Endothelial cell (in vitro differentiated cells): ENCODE data around the gene PRKCA. TPM values are rescaled to one million over a fixed set of nuclear protein-coding genes. Genes with fewer than 3 reads are reported as not detected.

Source experiments
- DNase-seq: peaks from one replicate; pipeline ENCODE4 v3.0.0; 2021; ENCODE audit warnings: low spot score
- H3K27ac Mint-ChIP-seq: one replicate; pipeline ENCODE4 v1.8.0; 2021; ENCODE audit warnings: mixed read lengths, inconsistent platforms; ENCODE audit not compliant: unreplicated experiment
- H3K27me3 Mint-ChIP-seq: one replicate; pipeline ENCODE4 v1.8.0; 2021; ENCODE audit warnings: mild to moderate bottlenecking, moderate library complexity, mixed read lengths, inconsistent platforms; ENCODE audit not compliant: unreplicated experiment
- H3K36me3 Mint-ChIP-seq: one replicate; pipeline ENCODE4 v1.8.0; 2021; ENCODE audit warnings: mild to moderate bottlenecking, low read depth, mixed read lengths, inconsistent platforms; ENCODE audit not compliant: unreplicated experiment
- H3K4me1 Mint-ChIP-seq: one replicate; pipeline ENCODE4 v1.8.0; 2021; ENCODE audit warnings: mild to moderate bottlenecking, mixed read lengths, inconsistent platforms; ENCODE audit not compliant: unreplicated experiment
- H3K4me3 Mint-ChIP-seq: one replicate; pipeline ENCODE4 v1.8.0; 2021; ENCODE audit warnings: mild to moderate bottlenecking, mixed read lengths, inconsistent platforms; ENCODE audit not compliant: unreplicated experiment
- H3K9me3 Mint-ChIP-seq: one replicate; pipeline ENCODE4 v1.8.0; 2021; ENCODE audit warnings: mixed read lengths, inconsistent platforms; ENCODE audit not compliant: unreplicated experiment
- CTCF ChIP-seq: fragments of 200-600 bp; sonication (generic); IDR thresholded peaks from one replicate; pipeline ENCODE4 v1.5.0; 2021; ENCODE audit warnings: antibody characterized with exemption; ENCODE audit not compliant: unreplicated experiment
- total RNA-seq: library from RNA; stranded (reverse); fragmentation: NEBNext Ultra II Directional; extraction: Animal tissue kit (Norgen Biotek cat#: 25700); gene quantifications from one replicate; pipeline ENCODE4 v1.2.1, GENCODE V29; 2021; ENCODE audit not compliant: unreplicated experiment

The PRKCA gene
- total RNA-seq, 1 donor from 2014 or later, result 2.1 TPM

GRCh38 chr17:66549731-66550207, 247.4 kb downstream of the PRKCA start:
- no peaks in the 10 kb centered on the region for H3K4me1 Mint-ChIP-seq

DNA sequence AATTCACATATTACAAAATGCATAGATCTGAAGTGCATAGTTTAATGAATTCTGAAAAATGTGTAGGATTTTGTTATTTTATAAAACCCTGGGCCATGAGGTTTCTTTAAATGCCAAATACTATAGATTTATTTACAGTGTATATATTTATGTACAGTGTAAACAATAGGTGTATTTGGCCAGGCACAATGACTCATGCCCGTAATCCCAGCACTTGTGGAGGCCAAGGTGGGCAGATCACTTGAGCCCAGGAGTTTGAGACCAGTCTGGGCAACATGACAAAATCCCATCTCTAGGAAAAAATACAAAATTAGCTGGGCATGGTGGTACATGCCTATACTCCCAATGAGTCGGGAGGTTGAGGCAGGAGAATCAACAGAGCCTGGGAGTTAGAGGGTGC, 249.4 kb downstream of the PRKCA start:
- no peaks in the 10 kb centered on the region for H3K27me3 Mint-ChIP-seq
- TF ChIP-seq CTCF, result no peak
- no peaks in the 10 kb centered on the region for H3K9me3 Mint-ChIP-seq
- H3K4me1 Mint-ChIP-seq, result no peaks in the 10 kb centered on the region
- no peaks in the 10 kb centered on the region for H3K36me3 Mint-ChIP-seq
- H3K27ac Mint-ChIP-seq, result no peak overlapping the region
- DNase-seq, result no peak
- H3K4me3 Mint-ChIP-seq, result no peak overlapping the region

More at GRCh38 chr17:66549731-66550207, 247.4 kb downstream of the PRKCA start:
- Mint-ChIP-seq H3K9me3 (no peaks in the 10 kb centered on the region), H3K4me3 (no peak overlapping the region), H3K27me3 (no peaks in the 10 kb centered on the region), H3K36me3 (no peaks in the 10 kb centered on the region), H3K27ac (no peak overlapping the region)
- no peak for DNase-seq
- no peak for TF ChIP-seq CTCF

DNA sequence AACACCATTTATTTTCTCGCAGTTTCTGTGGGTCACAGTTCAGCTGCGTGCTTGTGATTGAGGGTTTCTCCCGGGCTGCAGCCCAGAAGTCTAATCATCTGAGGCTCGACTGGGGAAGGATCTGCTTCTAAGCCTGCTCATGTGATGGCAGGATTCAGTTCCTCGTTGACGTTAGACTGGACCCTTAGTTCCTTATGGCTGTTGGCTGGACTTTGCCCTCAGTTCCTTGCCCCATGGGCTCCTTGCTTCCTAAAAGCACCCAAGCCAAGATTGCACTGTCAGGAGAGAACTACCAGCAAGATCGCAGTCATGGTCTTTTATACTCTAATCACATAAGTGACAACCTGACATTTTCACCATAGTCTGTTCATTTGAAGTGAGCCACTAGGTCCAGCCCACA, 250.0 kb downstream of the PRKCA start:
- Mint-ChIP-seq H3K27ac (no peak overlapping the region), H3K27me3 (no peaks in the 10 kb centered on the region), H3K4me1 (no peaks in the 10 kb centered on the region), H3K36me3 (no peaks in the 10 kb centered on the region), H3K4me3 (no peak overlapping the region), H3K9me3 (no peaks in the 10 kb centered on the region)
- TF ChIP-seq CTCF, result no peak
- no peak for DNase-seq

DNA sequence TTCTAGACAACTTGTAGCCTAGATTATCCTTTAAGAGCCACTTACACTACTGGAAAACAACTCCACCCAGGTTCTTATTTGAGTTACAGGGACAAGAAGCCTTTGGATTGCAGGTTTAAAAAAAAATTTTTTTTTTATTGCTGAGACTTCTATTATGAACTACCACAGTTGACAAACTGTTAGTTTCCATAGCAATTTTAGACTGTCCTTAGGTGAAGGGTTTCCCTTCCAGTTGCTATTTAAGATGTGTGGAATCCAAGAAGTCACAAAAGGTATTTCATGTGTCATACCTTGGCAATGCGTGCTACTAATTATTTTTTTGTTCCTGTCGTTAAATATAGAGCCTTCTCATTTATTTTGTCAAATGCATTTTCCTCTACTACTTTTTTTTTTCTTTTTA, 253.2 kb downstream of the PRKCA start:
- H3K4me1 Mint-ChIP-seq, result no peaks in the 10 kb centered on the region
- H3K27me3 Mint-ChIP-seq, result peaks cover 2% of the 10 kb centered on the region
- H3K4me3 Mint-ChIP-seq, result no peak overlapping the region

DNA sequence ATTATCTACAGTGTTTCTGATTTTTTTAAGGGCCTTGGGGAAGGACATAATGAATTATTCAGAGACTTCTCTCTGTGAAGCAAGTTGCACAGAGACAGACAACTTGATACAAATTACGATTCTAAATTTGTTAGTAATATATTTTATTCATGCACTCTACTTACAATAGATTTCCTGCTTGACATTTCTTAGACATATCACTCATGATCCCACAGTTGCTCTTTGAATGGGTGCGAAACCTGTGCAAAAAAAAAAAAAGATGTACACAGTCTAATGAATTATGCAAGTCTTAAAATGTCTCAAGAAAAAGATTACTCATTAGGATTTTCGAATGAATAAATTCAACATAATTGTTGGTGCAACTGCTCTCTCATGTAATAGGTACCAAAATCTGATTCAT, 254.8 kb downstream of the PRKCA start:
- Mint-ChIP-seq H3K27me3 (peaks cover 2% of the 10 kb centered on the region), H3K4me3 (no peak overlapping the region), H3K36me3 (no peaks in the 10 kb centered on the region), H3K4me1 (no peaks in the 10 kb centered on the region), H3K27ac (no peak overlapping the region), H3K9me3 (no peaks in the 10 kb centered on the region)
- no peak for DNase-seq
- no peak for TF ChIP-seq CTCF

More for the DNA sequence above, 253.2 kb downstream of the PRKCA start:
- Mint-ChIP-seq H3K36me3 (no peaks in the 10 kb centered on the region), H3K9me3 (no peaks in the 10 kb centered on the region), H3K27ac (no peak overlapping the region)
- no peak for TF ChIP-seq CTCF
- no peak for DNase-seq
